HFF-Myc (cell line): Measurements from ENCODE around the gene SRGN.
"Not testable (repeated sequence)": the region's sequence is repeated elsewhere in the genome, so short reads cannot be mapped to it uniquely, and the experiment has no call there.

ENCODE experiments used
- DNase-seq: peaks from one replicate; pipeline ENCODE4 v3.0.0-alpha.2; 2011; ENCODE audit warnings: low read depth; ENCODE audit errors: extremely low read depth
- H3K4me3 ChIP-seq: replicated peaks from 2 replicates; pipeline ENCODE4 v1.5.1; 2011; ENCODE audit warnings: low read depth, mild to moderate bottlenecking, control low read depth, low read length
- CTCF ChIP-seq: IDR thresholded peaks from 2 replicates; pipeline ENCODE4 v1.5.1; 2012; ENCODE audit warnings: mild to moderate bottlenecking, low read depth, low read length, control low read depth; ENCODE audit errors: missing control alignments

Gene SRGN

DNA sequence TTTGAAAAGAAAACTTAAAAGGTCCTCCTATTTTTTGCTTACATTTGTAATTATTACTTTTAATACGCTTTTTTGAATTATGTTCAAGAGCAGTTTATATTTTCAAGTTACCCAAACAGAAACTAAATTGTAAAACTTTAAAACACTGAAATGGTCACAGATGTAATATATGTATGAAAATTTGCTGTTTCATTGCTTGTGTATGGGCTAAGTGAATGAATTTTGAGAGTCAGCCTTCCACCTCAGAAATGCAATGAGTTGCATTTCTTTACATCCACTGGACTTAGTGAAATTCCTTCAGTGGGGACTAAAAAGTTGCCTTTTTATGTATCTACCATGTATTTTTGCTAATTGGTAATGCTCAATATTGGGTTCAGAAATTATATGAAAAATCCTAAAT lies 37.7 kb downstream of the SRGN start:
- no peak for TF ChIP-seq CTCF
- no peak for DNase-seq
- H3K4me3 ChIP-seq = peak overlapping the region; percentile 81

- TF ChIP-seq CTCF = no peak
- no peak for DNase-seq
- no peak overlapping the region for H3K4me3 ChIP-seq
Measured at GRCh38 chr10:69130251-69130650, 42.3 kb downstream of the SRGN start.

DNA sequence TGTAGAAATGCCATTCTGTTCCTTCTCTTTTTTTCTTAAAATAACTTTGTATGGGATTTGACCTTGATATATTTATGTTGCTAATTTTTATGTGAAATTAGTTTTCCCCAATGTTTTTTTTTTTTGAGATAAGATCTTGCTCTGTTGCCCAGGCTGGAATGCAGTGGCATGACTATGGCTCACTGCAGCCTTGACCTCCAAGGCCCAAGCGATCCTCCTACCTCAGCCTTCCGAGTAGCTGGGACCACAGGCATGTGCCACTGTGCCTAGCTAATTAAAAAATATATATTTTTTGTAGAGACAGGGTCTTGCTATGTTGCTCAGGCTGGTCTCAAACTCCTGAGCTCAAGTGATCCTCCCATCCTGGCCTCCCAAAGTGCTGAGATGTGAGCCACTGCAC lies 52.1 kb downstream of the SRGN start:
- no peak for DNase-seq
- no peak overlapping the region for H3K4me3 ChIP-seq
- TF ChIP-seq CTCF = no peak

DNA sequence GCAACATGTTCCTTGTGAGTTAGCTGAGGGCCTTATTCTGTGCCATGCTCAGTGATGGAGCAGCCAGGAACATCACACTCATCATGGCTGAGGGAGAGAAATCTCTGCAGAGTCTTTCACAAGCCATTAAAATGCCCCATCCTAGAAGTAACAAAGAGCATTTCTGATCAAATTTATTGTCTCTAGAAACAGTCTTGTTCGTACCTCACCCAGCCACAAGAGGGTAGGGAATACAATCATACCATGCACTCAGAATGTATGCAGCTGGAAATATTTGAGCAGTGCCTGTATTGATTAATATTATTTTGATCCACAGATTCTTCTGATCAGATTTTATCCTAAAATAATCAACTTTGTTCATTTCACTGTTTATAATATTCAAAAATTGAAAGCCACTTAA lies 53.4 kb downstream of the SRGN start:
- no peak overlapping the region for H3K4me3 ChIP-seq
- no peak for DNase-seq
- TF ChIP-seq CTCF = no peak

GRCh38 chr10:69142074-69142473 lies 54.2 kb downstream of the SRGN start:
- not testable (repeated sequence) for DNase-seq, H3K4me3 ChIP-seq

GRCh38 chr10:69142983-69143382 lies 55.1 kb downstream of the SRGN start:
- DNase-seq = no peak
- no peak overlapping the region for H3K4me3 ChIP-seq
- TF ChIP-seq CTCF = no peak

- no peak for TF ChIP-seq CTCF
- no peak overlapping the region for H3K4me3 ChIP-seq
- no peak for DNase-seq
Measured at GRCh38 chr10:69145329-69145728, 57.4 kb downstream of the SRGN start.
